Esophagus squamous epithelium (tissue), 4 donors: Measurements from ENCODE around the gene DIS3L2.

Experiments used
- CTCF ChIP-seq, 6 experiments: fragments of 450-650 bp in 4 of 6; fragments of 200-600 bp in 2 of 6; sonication (generic) in 2 of 6; IDR thresholded peaks; one replicate each; pipeline ENCODE4 v1.5.1; 2016 to 2019; ENCODE audit warnings: antibody characterized with exemption in 6 of 6, mild to moderate bottlenecking in 4 of 6, moderate library complexity in 4 of 6
- POLR2A ChIP-seq, 4 donors: fragments of 450-650 bp; IDR thresholded peaks; one replicate each; pipeline ENCODE4 v1.6.1; 2017; ENCODE audit warnings: antibody characterized with exemption in 4 of 4, mild to moderate bottlenecking in 4 of 4, moderate library complexity in 3 of 4

- TF ChIP-seq CTCF (IDR thresholded peaks at IDR 0.05): no peak
- TF ChIP-seq POLR2A (IDR thresholded peaks at IDR 0.05): no peak
Measured at GRCh38 chr2:232231554-232231953, 270.0 kb downstream of the DIS3L2 start.
